ENCODE results near the gene KRTAP10-7.

DNA sequence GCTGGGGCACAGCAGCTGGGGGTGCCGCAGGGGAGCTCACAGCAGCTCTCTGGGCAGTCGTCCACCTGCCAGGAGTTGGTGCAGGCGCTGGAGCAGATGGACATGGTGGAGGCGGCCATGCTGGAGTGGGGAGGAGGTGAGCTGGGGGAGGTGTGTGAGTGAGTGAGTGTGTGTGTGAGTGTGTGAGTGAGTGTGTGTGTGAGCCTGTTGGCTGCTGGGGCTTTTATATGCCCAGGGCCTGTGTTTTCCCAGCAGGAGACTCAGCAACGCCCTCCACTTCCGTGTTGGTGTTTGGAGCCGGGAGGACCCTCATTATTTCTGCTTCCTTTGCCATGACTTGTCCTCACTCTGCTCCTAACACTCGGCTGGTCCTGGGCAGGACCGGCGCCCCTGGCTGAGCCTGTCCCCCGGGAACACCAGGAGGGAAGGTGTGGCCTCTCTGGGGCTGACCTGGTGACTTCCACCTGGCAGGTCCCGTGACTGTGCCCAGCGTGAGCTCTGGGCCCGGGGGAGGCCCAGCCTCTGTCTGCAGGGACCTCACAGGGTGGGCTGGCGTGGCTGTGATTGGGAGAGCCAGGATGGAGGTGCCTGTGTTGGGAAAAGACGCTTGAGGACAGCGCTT, 48.9 kb upstream of the KRTAP10-7 start, which contains the start of gene KRTAP10-2:
- TF ChIP-seq, protein P1, sequence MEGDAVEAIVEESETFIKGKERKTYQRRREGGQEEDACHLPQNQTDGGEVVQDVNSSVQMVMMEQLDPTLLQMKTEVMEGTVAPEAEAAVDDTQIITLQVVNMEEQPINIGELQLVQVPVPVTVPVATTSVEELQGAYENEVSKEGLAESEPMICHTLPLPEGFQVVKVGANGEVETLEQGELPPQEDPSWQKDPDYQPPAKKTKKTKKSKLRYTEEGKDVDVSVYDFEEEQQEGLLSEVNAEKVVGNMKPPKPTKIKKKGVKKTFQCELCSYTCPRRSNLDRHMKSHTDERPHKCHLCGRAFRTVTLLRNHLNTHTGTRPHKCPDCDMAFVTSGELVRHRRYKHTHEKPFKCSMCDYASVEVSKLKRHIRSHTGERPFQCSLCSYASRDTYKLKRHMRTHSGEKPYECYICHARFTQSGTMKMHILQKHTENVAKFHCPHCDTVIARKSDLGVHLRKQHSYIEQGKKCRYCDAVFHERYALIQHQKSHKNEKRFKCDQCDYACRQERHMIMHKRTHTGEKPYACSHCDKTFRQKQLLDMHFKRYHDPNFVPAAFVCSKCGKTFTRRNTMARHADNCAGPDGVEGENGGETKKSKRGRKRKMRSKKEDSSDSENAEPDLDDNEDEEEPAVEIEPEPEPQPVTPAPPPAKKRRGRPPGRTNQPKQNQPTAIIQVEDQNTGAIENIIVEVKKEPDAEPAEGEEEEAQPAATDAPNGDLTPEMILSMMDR (conservative IDR thresholded peaks at IDR 0.05; ENCODE audit: low read depth in 2 of 2), result no peak
- TF ChIP-seq EZH2 (IDR thresholded peaks at IDR 0.05; ENCODE audit: low read depth, unreplicated experiment) (no peak), REST (IDR thresholded peaks at IDR 0.05; ENCODE audit: unreplicated experiment) (no peak), EZH2phosphoT487 (IDR thresholded peaks at IDR 0.05; ENCODE audit: unreplicated experiment) (no peak), POLR2AphosphoS5 (IDR thresholded peaks at IDR 0.05; ENCODE audit: low read depth) (no peak), ZNF331 (CRISPR knock-in tag; IDR thresholded peaks at IDR 0.05; ENCODE audit: low read depth) (no peak), JUNB (IDR thresholded peaks at IDR 0.05; ENCODE audit: unreplicated experiment) (no peak), ZNF114 (CRISPR knock-in tag; IDR thresholded peaks at IDR 0.05) (no peak), NANOG (IDR thresholded peaks at IDR 0.05; ENCODE audit: borderline replicate concordance) (no peak), CREB1 (CRISPR knock-in tag; IDR thresholded peaks at IDR 0.05; ENCODE audit: low read depth) (no peak)
- TF ChIP-seq, protein P2, sequence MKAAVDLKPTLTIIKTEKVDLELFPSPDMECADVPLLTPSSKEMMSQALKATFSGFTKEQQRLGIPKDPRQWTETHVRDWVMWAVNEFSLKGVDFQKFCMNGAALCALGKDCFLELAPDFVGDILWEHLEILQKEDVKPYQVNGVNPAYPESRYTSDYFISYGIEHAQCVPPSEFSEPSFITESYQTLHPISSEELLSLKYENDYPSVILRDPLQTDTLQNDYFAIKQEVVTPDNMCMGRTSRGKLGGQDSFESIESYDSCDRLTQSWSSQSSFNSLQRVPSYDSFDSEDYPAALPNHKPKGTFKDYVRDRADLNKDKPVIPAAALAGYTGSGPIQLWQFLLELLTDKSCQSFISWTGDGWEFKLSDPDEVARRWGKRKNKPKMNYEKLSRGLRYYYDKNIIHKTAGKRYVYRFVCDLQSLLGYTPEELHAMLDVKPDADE (IDR thresholded peaks at IDR 0.05), result no peak
- TF ChIP-seq, protein P3, sequence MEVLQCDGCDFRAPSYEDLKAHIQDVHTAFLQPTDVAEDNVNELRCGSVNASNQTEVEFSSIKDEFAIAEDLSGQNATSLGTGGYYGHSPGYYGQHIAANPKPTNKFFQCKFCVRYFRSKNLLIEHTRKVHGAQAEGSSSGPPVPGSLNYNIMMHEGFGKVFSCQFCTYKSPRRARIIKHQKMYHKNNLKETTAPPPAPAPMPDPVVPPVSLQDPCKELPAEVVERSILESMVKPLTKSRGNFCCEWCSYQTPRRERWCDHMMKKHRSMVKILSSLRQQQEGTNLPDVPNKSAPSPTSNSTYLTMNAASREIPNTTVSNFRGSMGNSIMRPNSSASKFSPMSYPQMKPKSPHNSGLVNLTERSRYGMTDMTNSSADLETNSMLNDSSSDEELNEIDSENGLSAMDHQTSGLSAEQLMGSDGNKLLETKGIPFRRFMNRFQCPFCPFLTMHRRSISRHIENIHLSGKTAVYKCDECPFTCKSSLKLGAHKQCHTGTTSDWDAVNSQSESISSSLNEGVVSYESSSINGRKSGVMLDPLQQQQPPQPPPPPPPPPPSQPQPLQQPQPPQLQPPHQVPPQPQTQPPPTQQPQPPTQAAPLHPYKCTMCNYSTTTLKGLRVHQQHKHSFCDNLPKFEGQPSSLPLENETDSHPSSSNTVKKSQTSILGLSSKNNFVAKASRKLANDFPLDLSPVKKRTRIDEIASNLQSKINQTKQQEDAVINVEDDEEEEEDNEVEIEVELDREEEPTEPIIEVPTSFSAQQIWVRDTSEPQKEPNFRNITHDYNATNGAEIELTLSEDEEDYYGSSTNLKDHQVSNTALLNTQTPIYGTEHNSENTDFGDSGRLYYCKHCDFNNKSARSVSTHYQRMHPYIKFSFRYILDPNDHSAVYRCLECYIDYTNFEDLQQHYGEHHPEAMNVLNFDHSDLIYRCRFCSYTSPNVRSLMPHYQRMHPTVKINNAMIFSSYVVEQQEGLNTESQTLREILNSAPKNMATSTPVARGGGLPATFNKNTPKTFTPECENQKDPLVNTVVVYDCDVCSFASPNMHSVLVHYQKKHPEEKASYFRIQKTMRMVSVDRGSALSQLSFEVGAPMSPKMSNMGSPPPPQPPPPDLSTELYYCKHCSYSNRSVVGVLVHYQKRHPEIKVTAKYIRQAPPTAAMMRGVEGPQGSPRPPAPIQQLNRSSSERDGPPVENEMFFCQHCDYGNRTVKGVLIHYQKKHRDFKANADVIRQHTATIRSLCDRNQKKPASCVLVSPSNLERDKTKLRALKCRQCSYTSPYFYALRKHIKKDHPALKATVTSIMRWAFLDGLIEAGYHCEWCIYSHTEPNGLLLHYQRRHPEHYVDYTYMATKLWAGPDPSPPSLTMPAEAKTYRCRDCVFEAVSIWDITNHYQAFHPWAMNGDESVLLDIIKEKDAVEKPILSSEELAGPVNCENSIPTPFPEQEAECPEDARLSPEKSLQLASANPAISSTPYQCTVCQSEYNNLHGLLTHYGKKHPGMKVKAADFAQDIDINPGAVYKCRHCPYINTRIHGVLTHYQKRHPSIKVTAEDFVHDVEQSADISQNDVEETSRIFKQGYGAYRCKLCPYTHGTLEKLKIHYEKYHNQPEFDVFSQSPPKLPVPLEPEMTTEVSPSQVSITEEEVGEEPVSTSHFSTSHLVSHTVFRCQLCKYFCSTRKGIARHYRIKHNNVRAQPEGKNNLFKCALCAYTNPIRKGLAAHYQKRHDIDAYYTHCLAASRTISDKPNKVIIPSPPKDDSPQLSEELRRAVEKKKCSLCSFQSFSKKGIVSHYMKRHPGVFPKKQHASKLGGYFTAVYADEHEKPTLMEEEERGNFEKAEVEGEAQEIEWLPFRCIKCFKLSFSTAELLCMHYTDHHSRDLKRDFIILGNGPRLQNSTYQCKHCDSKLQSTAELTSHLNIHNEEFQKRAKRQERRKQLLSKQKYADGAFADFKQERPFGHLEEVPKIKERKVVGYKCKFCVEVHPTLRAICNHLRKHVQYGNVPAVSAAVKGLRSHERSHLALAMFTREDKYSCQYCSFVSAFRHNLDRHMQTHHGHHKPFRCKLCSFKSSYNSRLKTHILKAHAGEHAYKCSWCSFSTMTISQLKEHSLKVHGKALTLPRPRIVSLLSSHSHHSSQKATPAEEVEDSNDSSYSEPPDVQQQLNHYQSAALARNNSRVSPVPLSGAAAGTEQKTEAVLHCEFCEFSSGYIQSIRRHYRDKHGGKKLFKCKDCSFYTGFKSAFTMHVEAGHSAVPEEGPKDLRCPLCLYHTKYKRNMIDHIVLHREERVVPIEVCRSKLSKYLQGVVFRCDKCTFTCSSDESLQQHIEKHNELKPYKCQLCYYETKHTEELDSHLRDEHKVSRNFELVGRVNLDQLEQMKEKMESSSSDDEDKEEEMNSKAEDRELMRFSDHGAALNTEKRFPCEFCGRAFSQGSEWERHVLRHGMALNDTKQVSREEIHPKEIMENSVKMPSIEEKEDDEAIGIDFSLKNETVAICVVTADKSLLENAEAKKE (CRISPR knock-in tag; IDR thresholded peaks at IDR 0.05), result no peak
